ENCODE data around the gene CYTH1.

- TF ChIP-seq EP300 (IDR thresholded peaks at IDR 0.05; ENCODE audit: low read depth) (no peak), CTCF (IDR thresholded peaks at IDR 0.05) (no peak), POLR2A (IDR thresholded peaks at IDR 0.05) (no peak)
Observed at GRCh38 chr17:78790552-78790951, 8.5 kb upstream of the CYTH1 start.
